NB4 (cell line): ENCODE data around the gene FOXC2.

Experiments
- POLR2A ChIP-seq: IDR thresholded peaks from 2 replicates; pipeline ENCODE4 v1.6.1; 2011; ENCODE audit warnings: mild to moderate bottlenecking; ENCODE audit not compliant: insufficient read length; ENCODE audit errors: extremely low read depth
- TF ChIP-seq, protein P1 (sequence below): IDR thresholded peaks from one replicate; pipeline ENCODE4 v1.5.1; 2012; ENCODE audit warnings: low read depth, low read length
- TF ChIP-seq, protein P2 (sequence below): IDR thresholded peaks from 2 replicates; pipeline ENCODE4 v1.6.1; 2011; ENCODE audit warnings: low read depth, low read length

DNA sequence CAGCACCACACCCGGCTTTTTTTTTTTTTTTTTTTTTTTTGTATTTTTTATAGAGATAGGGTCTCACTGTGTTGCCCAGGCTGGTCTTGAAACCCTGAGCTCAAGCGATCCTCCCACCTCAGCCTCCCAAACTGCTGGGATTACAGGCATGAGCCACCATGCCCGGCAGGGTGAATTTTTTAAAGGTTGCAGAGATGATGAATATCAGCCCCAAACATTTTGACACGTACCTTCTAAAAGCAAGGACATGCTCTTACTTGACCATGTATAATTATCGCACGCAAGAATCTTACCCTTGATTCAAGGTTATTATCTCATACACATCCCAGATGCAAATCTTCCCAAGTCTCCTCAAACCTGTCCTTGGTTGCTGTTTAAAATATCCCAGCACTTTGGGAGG lies 4.3 kb upstream of the FOXC2 start:
- TF ChIP-seq POLR2A = no peak
- TF ChIP-seq, protein P1, sequence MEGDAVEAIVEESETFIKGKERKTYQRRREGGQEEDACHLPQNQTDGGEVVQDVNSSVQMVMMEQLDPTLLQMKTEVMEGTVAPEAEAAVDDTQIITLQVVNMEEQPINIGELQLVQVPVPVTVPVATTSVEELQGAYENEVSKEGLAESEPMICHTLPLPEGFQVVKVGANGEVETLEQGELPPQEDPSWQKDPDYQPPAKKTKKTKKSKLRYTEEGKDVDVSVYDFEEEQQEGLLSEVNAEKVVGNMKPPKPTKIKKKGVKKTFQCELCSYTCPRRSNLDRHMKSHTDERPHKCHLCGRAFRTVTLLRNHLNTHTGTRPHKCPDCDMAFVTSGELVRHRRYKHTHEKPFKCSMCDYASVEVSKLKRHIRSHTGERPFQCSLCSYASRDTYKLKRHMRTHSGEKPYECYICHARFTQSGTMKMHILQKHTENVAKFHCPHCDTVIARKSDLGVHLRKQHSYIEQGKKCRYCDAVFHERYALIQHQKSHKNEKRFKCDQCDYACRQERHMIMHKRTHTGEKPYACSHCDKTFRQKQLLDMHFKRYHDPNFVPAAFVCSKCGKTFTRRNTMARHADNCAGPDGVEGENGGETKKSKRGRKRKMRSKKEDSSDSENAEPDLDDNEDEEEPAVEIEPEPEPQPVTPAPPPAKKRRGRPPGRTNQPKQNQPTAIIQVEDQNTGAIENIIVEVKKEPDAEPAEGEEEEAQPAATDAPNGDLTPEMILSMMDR = no peak
- TF ChIP-seq, protein P2, sequence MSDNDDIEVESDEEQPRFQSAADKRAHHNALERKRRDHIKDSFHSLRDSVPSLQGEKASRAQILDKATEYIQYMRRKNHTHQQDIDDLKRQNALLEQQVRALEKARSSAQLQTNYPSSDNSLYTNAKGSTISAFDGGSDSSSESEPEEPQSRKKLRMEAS = no peak
